K562 (cell line): ENCODE data around the gene PNKD. TPM values are rescaled to one million over a fixed set of nuclear protein-coding genes. Genes with fewer than 3 reads are reported as not detected.

ENCODE experiments used
- ATAC-seq: fragments of 200-7000 bp; cut with Tn5 transposase; 3 replicates; pipeline ENCODE4 v1.9.1; 2020; ENCODE audit warnings: moderate library complexity
- BruUV-seq: library from RNA; stranded (reverse); fragments of 400-500 nt; replicated peaks from 2 replicates; lab custom pipeline; 2021; lab: Mats Ljungman, UMichigan
- CTCF ChIA-PET: fragments of 300-600 bp; formaldehyde crosslinking; extraction: SDS; loops from one replicate; lab custom pipeline; 2021; ENCODE audit warnings: low intra/inter-chr PET ratio; lab: Yijun Ruan, JAX
- POLR2A ChIA-PET: fragments of 300-600, 350-650 bp; sonication (Branson Sonifier 250); formaldehyde crosslinking; extraction: SDS; loops from one replicate; lab custom pipeline; 2021; ENCODE audit warnings: antibody characterized with exemption, inconsistent platforms; lab: Yijun Ruan, JAX
- DNase-seq, 4 experiments: peaks; one replicate each; pipeline versions ENCODE4 v3.0.0 to v3.0.0-alpha.2; 2011 to 2018; ENCODE audit warnings: low spot score in 3 of 4, mixed read lengths in 3 of 4; ENCODE audit errors: extremely low read depth in 1 of 4
- FAIRE-seq: peaks from 2 replicates; lab custom pipeline; 2011; peaks lifted over from hg19 to GRCh38; lab: Jason Lieb, UNC
- H2AFZ ChIP-seq: 2 replicates; pipeline ENCODE4 v1.6.0; 2011; ENCODE audit warnings: low read depth, low read length, control low read depth, inconsistent platforms
- H3K27ac ChIP-seq: fragments of 200-600 bp; 3 replicates; pipeline ENCODE4 v1.8.0; 2011; ENCODE audit warnings: low read depth, mild to moderate bottlenecking, control low read depth, inconsistent platforms, low read length, moderate library complexity, mixed read lengths; ENCODE audit errors: extremely low read depth
- H3K27me3 ChIP-seq, 2 experiments: fragments of 300-600 bp in 1 of 2; 2 replicates in 1 of 2; 3 replicates in 1 of 2; pipeline versions ENCODE4 v1.6.0 to v1.8.0; 2011; ENCODE audit warnings: inconsistent platforms in 2 of 2, low read length in 2 of 2, mild to moderate bottlenecking in 1 of 2, mixed read lengths in 1 of 2, moderate library complexity in 1 of 2; ENCODE audit not compliant: control insufficient read depth in 2 of 2, insufficient read depth in 2 of 2
- H3K36me3 ChIP-seq: fragments of 300-600 bp; 3 replicates; pipeline ENCODE4 v1.8.0; 2011; ENCODE audit warnings: mild to moderate bottlenecking, low read length, inconsistent platforms; ENCODE audit not compliant: control insufficient read depth, insufficient read depth
- H3K4me1 ChIP-seq, 2 experiments: fragments of 200-600 bp in 1 of 2; replicated peaks in 1 of 2; 2 replicates in 1 of 2; 3 replicates in 1 of 2; pipeline versions ENCODE4 v1.5.1 to v1.8.0; 2011; ENCODE audit warnings: inconsistent platforms in 2 of 2, low read length in 2 of 2, mild to moderate bottlenecking in 1 of 2, mixed read lengths in 1 of 2, moderate library complexity in 1 of 2; ENCODE audit not compliant: control insufficient read depth in 2 of 2, insufficient read depth in 2 of 2
- H3K4me2 ChIP-seq: 2 replicates; pipeline ENCODE4 v1.6.1; 2011; ENCODE audit warnings: low read length, control low read depth, inconsistent platforms, mixed read lengths; ENCODE audit not compliant: insufficient read depth
- H3K4me3 ChIP-seq: fragments of 200-600 bp; sonication (generic), shearing (Covaris generic); 2 replicates; pipeline ENCODE4 v1.5.1; 2016; ENCODE audit warnings: control low read depth, inconsistent platforms
- H3K79me2 ChIP-seq: fragments of 200-600 bp; 3 replicates; pipeline ENCODE4 v1.8.0; 2011; ENCODE audit warnings: low read length, inconsistent platforms; ENCODE audit not compliant: control insufficient read depth, insufficient read depth
- H3K9ac ChIP-seq, 2 experiments: 2 replicates each; pipeline versions ENCODE4 v1.6.0 to v1.6.1; 2011; ENCODE audit warnings: low read depth in 2 of 2, low read length in 2 of 2, control low read depth in 1 of 2, inconsistent platforms in 1 of 2, mild to moderate bottlenecking in 1 of 2, mixed read lengths in 1 of 2; ENCODE audit not compliant: insufficient read depth in 1 of 2
- H3K9me1 ChIP-seq: one replicate; pipeline ENCODE4 v1.6.0; 2011; ENCODE audit warnings: inconsistent platforms, mild to moderate bottlenecking, low read length, moderate library complexity; ENCODE audit not compliant: control insufficient read depth, insufficient read depth
- H3K9me3 ChIP-seq: replicated peaks from 2 replicates; pipeline ENCODE4 v1.5.1; 2011; ENCODE audit warnings: low read depth, low read length, inconsistent platforms; ENCODE audit not compliant: control insufficient read depth, insufficient read depth
- H4K20me1 ChIP-seq: replicated peaks from 2 replicates; pipeline ENCODE4 v1.6.1; 2011; ENCODE audit warnings: low read length, inconsistent platforms, mixed read lengths; ENCODE audit not compliant: control insufficient read depth, insufficient read depth
- AFF4 ChIP-seq: sonication (generic); formaldehyde crosslinking; IDR thresholded peaks from 2 replicates; pipeline ENCODE4 v1.8.0; 2023; ENCODE audit warnings: mild to moderate bottlenecking, missing genetic modification reagents
- ATF3 ChIP-seq, 2 experiments: fragments of 450-650 bp in 1 of 2; sonication (generic) in 1 of 2; formaldehyde crosslinking in 1 of 2; IDR thresholded peaks in 1 of 2; conservative IDR thresholded peaks in 1 of 2; 2 replicates each; pipeline versions ENCODE4 v1.6.1 to v1.8.1; 2016 to 2023; ENCODE audit warnings: mild to moderate bottlenecking in 2 of 2, moderate library complexity in 2 of 2, inconsistent platforms in 1 of 2, missing genetic modification reagents in 1 of 2
- C11orf30 ChIP-seq: fragments of 450-650 bp; IDR thresholded peaks from 2 replicates; pipeline ENCODE4 v1.6.1; 2016; ENCODE audit warnings: low read depth, mild to moderate bottlenecking
- CEBPB ChIP-seq: fragments of 450-650 bp; IDR thresholded peaks from 2 replicates; pipeline ENCODE4 v1.6.1; 2016; ENCODE audit warnings: missing genetic modification characterization, missing compliant biosample characterization
- EGR1 ChIP-seq: fragments of 450-650 bp; conservative IDR thresholded peaks from 2 replicates; pipeline ENCODE4 v1.6.1; 2017; ENCODE audit warnings: mild to moderate bottlenecking
- ETV1 ChIP-seq: fragments of 450-650 bp; conservative IDR thresholded peaks from 2 replicates; pipeline ENCODE4 v1.6.1; 2016; ENCODE audit warnings: missing genetic modification characterization, control low read depth, low read depth, missing compliant biosample characterization
- WGBS: fragments of 100-300 bp; shearing (Covaris generic); methylation state at CpG from one replicate; pipeline ENCODE4 v1.1.6; 2016; ENCODE audit warnings: low coverage, mixed read lengths; ENCODE audit not compliant: insufficient coverage; ENCODE audit errors: missing lambda C conversion rate; 5-methylcytosine and 5-hydroxymethylcytosine counted together
- in situ Hi-C: fragments of 300-500 bp; cut with MboI; formaldehyde crosslinking; loops from 4 replicates; pipeline ENCODE4 v1.15.0; 2018; ENCODE audit warnings: inconsistent platforms, mixed read lengths
- intact Hi-C: fragments of 100-400 bp; cut with micrococcal nuclease; formaldehyde crosslinking; loops from 2 replicates; pipeline ENCODE4 v1.14.2; 2022
- polyA plus RNA-seq, 8 experiments: library from polyadenylated mRNA; depleted of rRNA in 4 of 8; stranded (reverse) in 5 of 8; unstranded in 3 of 8; fragments of >200 nt; fragmentation: Nextera tagmentation in 2 of 8; fragmentation: Illumina TruSeq in 1 of 8; extraction: Ambion mirVana in 2 of 8; extraction: Trizol in 1 of 8; gene quantifications; 2 replicates each; pipeline versions ENCODE4 v1.2.1 to v1.2.3, GENCODE V29; 2011 to 2014; ENCODE audit warnings: inconsistent platforms in 1 of 8, missing spikeins in 1 of 8
- total RNA-seq, 7 experiments: library from RNA; depleted of rRNA in 6 of 7; stranded (reverse); fragments of >200 nt in 6 of 7; fragmentation: Illumina TruSeq in 2 of 7; extraction: Trizol in 2 of 7; gene quantifications; 2 replicates each; pipeline versions ENCODE4 v1.2.1 to v1.2.3, GENCODE V29; 2011 to 2021; ENCODE audit warnings: low replicate concordance in 1 of 7

Gene PNKD
- total and polyA plus RNA-seq, 9 of the 15 experiments (the other 6 are each of a cell fraction or from before 2014, with no cell fraction given) = 26.0 to 105 (median 60.1) TPM

- Histone ChIP-seq H3K9ac (no peak overlapping the region; a peak in 1 of 4 replicates), H3K4me2 (no peak overlapping the region), H3K27ac (no peak overlapping the region), H4K20me1 (no peaks in the 10 kb centered on the region), H3K79me2 (no peaks in the 10 kb centered on the region), H3K9me3 (no peaks in the 10 kb centered on the region), H3K9me1 (no peaks in the 10 kb centered on the region), H3K27me3 (no peaks in the 10 kb centered on the region), H3K36me3 (no peaks in the 10 kb centered on the region), H2AFZ (no peak overlapping the region), H3K4me1 (peaks cover 4 to 9% of the 10 kb centered on the region in 2 experiments; a peak in 3 of 5 replicates), H3K4me3 (no peak overlapping the region)
- DNase-seq (no peak), ATAC-seq (no peak), FAIRE-seq (no peak)
- in situ Hi-C loops = no loop called here
- 62% methylated on average over 9 of the region's 9 CpGs for WGBS
- TF ChIP-seq C11orf30 (peak; percentile 22; the same call in 1 of the 2 replicates), EGR1 (no peak), ATF3 (IDR thresholded peaks at IDR 0.05) (peak; percentile 35; the same call in 1 of the 2 replicates), ATF3 (CRISPR knock-in tag; conservative IDR thresholded peaks at IDR 0.05) (no peak), CEBPB (tag) (0 out of 2 replicates have a peak, but pooled peaks have one; percentile 10), ETV1 (no peak), AFF4 (CRISPR knock-in tag) (no peak)
- intact Hi-C loops = no loop called here
- CTCF ChIA-PET = no interaction called here
- BruUV-seq = no TSS peak
- POLR2A ChIA-PET = interaction anchor here (0.5 kb wide), 1 partner anchor 44 kb away, joined by 3 read pairs; no protein-coding TSS in a partner anchor
Observed at GRCh38 chr2:218306184-218306920, 36.0 kb downstream of the PNKD start.
